Activated T-helper 1 cell treated with Interleukin-2 at 50 U/mL for 16 hours (primary cell): Measurements from ENCODE around the gene UBXN2A.
"Not testable (repeated sequence)": the region's sequence is repeated elsewhere in the genome, so short reads cannot be mapped to it uniquely, and the experiment has no call there.

ENCODE experiments used
- DNase-seq: peaks from one replicate; pipeline ENCODE4 v3.0.0-alpha.2; 2020; ENCODE audit warnings: low read depth

Gene UBXN2A

DNA sequence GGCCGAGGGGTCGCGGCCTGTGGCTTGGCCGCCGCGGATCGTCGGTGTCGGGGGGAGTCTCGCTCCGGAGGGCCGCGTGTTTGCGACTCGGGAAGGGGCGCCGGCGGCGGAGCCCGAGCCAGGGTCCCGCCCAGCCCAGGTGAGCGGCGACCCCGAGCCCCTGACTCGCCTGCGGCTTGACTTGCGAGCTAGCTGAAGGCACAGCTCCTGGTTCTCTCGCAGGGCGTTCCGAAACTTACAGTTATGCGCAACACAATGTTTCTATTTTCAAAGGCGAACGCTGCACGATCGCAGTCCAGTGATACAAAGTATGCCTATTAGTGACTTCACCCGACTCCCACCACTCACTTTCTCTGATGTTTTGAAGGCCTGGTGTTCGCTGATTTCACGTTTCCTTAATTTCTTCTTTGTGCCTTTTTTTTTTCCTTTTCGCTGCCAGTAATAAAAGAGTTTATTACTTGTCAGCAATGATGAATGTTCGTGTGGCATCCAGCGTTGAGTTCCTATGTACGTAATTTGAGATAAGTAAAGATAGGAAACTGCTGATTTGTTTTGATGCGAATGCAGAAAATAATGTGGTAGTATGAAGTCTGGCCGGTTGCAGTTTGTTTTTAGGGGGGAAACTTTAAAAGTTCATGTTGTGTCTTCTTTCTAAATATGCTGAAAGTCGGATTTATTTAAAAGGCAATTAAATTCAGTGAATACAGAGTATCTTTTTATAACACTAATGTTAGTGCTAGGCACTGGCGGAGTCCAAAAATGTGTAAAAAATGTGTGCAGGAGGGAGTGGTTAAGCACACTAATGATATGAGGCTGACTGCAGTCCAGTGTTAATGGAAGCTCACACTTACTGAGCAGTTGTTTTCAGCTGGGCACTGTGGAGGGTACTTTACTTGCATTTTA is 706 bp downstream of the UBXN2A start:
- no peak for DNase-seq

DNA sequence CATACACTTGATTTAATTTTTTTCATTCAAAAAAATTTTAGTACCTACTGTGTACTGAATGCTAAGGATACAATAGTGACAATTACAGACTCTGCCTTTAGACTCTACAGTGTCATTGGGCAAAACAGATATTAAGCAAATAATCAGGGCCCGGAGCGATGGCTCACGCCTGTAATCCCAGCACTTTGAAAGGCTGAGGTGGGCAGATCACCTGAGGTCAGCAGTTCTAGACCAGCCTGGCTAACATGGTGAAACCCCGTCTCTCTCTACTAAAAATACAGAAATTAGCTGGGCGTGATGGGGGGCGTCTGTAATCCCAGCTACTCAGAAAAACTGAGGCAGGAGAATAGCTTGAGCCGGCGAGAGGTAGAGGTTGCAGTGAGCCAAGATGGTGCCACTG is 1.4 kb downstream of the UBXN2A start:
- no peak for DNase-seq

DNA sequence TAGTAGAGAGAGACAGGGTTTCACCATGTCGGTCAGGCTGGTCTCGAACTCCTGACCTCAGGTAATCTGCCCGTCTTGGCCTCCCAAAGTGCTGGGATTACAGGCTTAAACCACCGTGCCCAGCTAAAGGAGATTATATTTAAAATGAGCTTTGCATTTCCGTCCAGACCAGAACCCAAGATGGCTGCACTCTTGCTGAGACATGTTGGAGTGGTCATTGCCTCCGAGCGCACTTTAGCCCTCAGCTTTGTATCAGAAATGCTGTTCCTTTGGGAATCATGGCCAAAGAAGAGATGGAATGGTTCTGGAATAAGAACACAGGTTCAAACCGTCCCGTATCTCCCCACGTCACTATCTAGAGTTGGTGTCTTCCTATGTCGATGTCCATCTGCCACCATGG is 3.4 kb downstream of the UBXN2A start:
- DNase-seq: no peak

DNA sequence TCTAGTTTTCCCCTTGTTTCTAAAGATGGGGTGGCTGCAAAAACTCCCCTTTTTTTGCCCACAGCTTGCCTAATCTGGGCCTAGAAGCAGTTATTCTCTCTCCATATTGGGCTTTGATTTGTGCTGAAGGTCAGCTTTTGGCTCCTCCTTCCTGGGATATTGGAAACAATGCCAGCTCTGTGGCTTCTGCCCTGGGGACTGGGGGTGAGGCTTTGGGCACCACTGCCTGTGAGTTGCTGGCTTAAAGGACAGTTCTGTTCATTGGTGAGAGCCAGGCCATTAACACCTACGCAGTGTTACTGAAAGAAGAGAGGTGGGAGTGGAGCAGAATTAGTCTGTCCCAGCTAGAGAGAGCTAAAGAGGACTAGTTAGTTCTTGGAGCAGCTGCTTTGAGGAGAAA is 4.3 kb downstream of the UBXN2A start:
- no peak for DNase-seq

DNA sequence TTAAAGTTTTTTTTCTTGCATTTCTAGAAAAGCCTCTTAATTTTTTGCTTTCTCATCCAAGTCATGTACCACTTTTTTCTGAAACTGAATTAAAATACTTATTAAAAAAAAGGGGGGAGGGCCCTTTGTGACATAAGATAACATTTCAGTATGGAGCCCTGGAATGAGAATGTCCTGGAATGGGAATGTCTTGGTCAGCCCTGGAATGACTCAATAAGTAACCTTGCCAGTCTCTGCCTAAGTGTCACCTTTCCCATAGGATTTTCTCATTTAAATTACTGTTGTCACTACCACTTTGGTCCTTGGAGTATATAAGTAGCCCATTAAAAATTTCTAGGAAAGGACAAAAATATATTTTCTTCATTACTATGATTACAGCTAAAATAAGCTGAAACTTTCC is 4.7 kb downstream of the UBXN2A start:
- no peak for DNase-seq

DNA sequence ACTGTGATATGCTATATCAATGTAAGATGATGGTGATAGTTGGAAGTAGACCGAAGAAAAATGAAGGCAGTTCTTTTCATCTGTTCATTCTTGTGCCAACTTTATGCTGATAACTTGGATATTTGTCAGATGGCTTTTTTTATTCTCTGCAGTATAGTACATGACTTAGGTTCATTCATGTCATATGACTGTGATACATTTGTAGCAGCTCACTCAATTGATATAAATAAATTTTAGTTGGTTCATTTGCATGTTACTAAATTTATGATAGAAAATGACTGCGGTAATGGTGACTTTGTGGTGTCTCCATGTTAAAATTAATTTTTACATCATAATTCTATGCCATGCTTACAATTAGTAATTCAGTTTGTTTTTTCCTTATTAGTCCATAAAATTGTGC is 7.1 kb downstream of the UBXN2A start:
- no peak for DNase-seq

DNA sequence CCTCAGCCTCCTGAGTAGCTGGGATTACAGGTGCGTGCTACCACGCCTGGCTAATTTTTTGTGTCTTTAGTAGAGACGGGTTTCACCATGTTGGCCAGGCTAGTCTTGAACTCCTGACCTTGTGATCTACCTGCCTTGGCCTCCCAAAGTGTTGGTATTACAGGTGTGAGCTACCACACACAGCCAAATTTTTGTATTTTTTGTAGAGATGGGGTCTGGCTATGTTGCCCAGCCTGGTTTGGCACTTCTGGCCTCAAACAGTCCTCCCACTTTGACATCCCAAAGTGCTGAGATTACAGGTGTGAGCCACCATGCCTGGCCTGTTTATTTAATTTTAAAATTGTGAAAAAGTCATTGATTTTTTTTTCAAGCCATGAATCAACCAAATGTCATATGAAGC is 12.3 kb downstream of the UBXN2A start:
- not testable (repeated sequence) for DNase-seq

DNA sequence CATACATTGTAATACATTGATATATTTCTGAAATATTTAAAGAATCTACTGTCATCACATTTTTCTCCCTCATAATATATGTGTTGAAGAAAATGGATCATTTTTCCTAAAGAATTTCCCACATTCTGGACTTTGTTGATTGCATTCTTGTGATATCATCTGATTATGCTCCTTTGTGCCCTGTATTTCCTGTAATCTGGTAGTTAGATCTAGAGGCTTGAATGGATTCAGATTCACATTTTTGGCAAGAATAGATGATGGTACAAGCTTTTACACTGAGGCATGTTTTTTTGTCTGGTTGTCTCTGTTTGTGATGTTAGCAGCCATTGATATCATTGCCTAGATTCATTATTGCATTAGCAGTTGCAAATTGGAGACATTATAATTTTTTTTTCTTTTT is 13.4 kb downstream of the UBXN2A start:
- DNase-seq: no peak

DNA sequence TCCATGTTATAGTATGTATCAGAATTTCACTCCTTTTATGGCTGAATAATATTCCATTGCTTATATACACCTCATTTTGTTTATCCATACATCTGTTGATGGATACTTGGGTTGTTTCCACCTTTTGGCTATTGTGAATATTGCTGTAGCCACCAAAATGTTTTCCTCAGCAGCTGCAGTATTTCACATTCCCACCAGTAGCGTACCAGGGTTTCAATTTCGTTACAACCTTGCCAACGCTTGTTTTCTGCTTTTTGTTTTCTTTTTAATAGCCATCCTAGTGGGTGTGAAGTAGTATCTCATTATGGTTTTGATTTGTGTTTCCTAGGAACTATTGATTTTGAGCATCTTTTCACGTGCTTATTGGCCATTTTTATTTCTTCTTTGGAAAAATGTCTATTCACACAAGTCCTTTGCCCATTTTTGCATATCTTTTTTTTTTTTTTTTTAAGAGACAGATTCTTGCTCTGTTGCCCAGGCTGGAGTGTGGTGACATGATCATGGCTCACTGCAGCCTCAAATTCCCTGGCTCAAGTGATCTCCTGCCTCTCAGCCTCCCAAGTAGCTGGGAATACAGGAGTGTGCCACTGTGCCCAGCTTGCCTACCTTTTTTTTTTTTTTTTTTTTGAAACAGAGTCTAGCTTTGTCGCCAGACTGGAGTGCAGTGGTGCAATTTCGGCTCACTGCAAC is 14.2 kb downstream of the UBXN2A start:
- no peak for DNase-seq

DNA sequence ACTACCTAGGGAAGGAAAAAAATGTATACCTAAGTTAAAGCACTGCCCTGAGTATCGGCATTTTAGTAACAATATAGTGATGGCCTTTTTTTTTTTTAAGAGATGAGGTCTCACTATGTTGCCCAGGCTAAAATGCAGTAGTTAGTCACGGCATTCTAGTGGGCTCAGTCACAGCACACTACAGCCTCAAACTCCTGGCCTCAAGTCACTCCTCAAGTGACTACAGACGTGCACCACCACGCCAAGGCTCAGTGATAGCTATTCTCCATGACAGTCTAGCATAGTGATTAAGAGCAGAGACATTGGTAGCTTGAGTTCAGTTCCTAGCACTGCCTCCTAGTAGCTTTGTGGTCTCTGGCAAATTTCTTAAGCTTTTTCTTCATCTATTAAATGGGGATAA is 27.6 kb downstream of the UBXN2A start:
- no peak for DNase-seq

DNA sequence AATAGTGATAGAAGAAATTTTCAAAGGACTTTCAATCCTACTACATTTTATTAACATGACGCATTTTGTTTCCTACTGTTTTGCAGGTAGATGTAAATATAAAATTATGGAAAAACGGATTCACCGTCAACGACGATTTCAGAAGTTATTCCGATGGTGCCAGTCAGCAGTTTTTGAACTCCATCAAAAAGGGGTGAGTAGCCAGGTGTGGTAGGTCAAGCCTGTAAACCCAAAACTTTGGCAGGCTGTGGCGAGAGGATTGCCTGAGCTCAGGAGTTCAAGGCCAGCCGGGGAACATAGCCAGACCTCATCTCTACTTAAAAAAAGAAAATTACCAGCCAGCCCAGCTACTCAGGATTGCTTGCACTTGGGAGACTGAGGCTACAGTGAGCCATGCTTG is 36.6 kb downstream of the UBXN2A start:
- no peak for DNase-seq

DNA sequence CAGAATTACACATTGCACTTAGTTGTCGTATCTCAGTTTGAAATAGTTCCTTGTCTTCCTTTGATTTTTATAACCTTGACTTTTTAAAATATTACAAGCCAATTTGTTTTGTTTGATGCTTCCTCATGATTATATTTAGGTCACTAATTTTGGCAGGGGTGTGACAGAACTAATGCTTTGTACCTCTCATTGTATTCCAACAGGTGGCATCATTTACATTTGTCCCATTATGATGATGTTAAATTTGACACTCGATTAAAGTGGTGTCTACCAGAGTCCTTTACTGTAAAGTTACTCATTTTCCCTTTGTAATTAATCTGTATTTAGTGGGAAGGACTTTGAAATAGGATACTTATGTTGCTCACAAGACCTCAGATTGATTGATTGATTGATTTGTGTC is 48.1 kb downstream of the UBXN2A start:
- DNase-seq: no peak

DNA sequence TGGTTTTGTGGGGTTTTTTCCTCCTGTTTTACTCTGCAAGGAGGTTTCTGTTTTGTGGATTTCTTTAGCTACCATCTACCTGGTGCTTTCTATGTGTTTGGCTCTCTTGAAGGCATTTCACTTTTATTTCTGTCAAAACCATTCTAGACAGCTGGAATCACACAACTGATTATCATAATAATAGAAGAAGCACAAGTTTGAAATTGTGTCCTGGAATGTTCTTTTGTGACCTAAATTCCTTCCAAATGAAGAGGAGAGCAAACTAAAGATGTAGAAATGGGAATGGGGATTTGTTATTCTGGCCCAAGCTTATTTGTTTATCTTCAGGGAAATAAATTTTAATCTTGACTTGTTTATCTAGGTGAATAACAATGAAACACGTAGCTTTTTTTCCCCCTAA is 52.7 kb downstream of the UBXN2A start:
- no peak for DNase-seq

DNA sequence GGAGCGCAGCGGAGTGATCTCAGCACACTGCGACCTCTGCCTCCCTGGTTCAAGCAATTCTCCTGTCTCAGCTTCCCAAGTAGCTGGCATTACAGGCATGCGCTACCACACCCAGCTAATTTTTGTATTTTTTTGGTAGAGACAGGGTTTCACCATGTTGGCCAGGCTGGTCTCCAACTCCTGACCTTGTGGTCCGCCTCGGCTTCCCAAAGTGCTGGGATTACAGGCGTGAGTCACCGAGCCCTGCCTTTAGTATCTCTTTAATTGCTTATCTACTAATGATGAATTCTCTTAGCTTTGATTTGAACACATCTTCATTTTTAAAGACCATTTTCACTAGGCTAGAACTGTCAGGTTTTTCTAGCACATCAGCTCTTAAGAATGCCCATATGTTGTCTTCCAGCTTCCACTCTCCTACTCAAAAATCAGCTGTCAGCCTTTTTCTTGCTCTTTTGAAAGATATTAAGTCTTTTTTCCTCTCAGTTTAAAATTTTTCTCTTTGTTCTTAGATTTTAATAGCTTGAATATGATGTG is 53.5 kb downstream of the UBXN2A start:
- DNase-seq: no peak

DNA sequence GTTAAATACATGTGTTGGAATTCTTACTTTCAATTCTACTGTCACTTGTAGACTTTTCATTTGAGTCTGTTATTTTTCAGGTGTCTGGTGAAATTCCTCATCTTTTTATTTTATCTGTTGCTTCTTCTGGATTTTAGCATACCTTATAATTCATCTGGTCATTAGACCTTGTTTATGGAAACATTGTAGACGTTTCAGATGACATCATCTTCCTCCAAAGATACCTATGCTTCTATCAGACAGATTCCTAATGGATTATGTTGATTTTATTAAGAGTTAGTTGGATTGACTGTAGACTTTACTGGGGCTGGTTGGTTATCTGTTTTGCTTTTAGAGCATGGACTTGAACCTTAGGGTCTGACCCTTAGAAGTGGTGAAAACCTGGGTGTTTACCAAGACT is 54.3 kb downstream of the UBXN2A start:
- no peak for DNase-seq

DNA sequence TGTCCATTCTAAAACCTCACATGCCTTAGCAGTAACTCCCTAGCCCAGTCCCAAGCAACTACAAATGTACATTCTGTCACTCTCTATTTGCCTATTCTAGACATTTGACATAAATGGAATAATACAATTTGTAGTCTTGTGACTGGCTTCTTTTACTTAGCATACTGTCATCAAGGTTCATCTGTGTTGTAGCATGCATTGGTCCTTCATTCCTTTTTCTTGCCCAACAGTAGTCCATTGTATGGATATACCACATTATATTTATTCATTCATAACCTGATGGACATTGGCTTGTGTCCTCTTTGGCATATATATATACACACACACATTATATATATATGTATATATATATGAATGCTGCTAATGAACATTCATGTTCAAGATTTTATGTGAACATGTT is 67.4 kb downstream of the UBXN2A start:
- DNase-seq: no peak

DNA sequence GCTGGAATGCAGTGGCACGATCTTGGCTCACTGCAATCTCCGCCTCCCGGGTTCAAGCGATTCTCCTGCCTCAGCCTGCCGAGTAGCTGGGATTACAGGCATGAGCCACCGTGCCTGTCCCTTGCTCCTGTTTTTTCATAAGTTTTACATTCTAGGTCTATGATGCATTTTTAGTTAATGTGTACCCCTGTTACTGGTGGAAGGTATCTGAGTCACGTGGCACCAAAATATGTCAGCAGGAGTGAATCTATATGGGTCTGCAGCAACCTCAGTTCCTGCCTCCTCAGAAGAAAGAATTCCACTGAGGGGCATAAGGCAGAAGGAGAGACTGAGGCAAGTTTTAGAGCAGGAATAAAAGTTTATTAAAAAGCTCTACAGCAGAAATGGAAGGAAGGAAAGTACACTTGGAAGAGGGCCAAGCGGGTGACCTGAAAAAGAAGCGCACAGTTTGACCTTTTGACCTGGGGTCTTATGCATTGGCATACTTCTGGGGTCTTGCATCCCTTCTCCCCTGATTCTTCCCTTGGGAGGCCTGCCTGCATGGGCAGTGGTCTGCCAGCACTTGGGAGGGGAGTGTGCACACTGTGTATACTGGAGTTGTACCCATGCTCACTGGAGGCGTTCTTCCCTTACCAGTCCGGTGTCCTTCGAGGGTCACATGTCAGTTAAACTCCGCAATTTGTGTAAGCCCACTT is 68.6 kb downstream of the UBXN2A start:
- DNase-seq: no peak

DNA sequence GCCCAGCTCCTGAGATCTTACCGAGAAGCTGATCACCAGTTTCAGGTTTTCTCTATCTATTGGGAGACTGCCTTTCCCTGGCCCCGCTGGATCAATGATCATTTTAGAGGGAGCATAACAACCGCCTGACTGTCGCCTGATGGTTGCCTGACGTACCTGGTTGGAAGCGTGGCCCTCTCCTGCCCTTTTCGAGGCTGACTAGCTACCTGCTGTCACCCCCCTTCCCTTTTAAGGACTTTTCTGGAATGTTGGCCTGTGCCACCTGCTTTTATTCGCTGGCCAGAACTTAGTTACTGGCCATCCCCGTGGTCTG is 69.1 kb downstream of the UBXN2A start:
- no peak for DNase-seq

DNA sequence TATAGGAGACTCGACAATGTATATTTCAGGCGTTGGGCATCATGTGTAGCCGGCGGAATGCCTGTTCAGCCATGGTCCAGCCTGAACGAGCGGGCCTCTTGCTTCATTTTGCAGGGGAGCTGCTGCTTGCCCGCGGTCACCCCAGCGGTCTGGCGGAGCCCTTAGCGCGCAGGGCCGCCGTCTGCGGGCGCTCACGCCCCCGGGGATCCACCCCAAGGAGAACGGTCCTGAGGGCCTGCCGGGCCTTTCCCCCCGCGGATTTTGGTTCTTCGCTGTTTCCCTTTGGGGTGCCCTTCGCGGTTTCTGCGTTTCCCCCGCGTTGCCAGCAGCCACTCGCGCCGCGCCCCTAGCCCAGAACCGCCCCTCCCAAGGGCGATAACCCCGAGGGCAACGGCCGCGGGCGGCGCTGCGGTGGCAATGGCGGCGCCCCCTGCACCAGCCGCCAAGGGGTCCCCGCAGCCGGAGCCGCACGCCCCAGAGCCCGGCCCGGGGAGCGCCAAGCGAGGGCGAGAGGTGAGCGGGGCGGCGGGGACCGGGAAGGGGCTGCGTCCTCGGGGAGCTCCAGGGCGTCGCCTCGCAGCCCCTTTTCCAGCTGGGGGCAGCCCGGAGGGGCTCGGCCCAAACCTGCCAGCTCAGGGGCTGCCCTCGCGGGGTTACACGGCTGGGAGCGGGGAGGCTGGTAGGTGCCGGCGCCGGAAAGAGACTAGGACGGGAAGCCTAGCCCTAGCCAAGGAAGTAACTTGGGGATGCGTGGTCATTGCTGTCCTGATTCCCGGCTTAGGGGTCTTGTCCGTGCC is 69.6 kb downstream of the UBXN2A start, which contains the start of gene MFSD2B:
Gene MFSD2B, plus strand, starts transcription at position 406 of the 797 bp plus-strand sequence. Its CDS starts 12 bp downstream, at position 418.
- no peak for DNase-seq

DNA sequence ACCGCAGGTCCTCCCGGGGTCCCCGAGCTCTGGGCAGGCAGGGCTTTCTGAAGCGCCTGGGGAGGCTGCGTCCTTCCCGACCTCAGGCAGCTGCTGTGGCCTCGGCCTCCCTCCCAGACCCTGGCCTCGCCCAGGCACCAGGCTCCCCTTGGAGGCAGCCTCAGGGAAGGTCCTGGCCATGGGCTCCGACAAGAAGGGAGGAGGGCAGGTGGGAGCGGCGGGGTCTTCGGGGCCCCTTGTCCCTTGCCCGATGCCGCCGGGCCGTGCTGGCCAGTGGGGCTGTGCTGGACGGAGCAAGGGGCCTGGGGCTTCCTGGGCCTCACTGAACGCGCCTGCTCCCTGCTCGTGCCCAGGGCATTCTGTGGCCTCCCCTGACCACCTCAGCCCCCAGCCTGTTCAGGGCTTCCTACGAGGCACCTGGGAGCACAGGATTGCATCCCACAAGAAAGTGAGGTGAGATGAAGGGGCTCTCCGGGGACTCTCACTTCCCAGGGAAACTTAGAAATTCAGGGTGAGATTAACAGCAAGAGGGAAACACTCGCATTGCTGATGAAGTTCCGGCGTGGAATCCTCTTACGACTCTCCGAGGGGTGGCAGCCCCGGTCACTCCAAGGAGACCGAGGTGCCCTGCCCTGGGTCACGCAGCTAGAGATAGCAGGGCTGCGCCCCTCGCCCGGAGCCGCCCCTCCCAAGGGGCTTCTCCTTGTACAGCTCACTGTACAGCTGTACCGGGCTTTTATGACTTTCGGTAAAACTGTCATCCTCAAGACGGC is 70.4 kb downstream of the UBXN2A start:
- DNase-seq: no peak
